ENCODE results near the gene IFI35. TPM values are rescaled to one million over a fixed set of nuclear protein-coding genes. Genes with fewer than 3 reads are reported as not detected.

Gene IFI35
- total RNA-seq, 1 experiment from 2014 or later, result 19.7 TPM

- ChIA-PET POLR2A (ENCODE audit: unreplicated experiment) (no interaction called here), CTCF (interaction anchor here (0.6 kb wide), 1 partner anchor 310 kb away, joined by 3 read pairs; no protein-coding TSS in a partner anchor)
These were observed 21.8 kb downstream of the IFI35 start for GRCh38 chr17:43028221-43028861.

GRCh38 chr17:43030137-43030767, 23.7 kb downstream of the IFI35 start:
- Histone ChIP-seq H3K36me3 (ENCODE audit: low read depth) (no peaks in the 10 kb centered on the region), H3K4me3 (no peak overlapping the region), H3K9me2 (ENCODE audit: insufficient read depth) (no peaks in the 10 kb centered on the region), H3K27ac (no peak overlapping the region), H3K27me3 (ENCODE audit: insufficient read depth, low read depth) (no peaks in the 10 kb centered on the region), H3K9me3 (ENCODE audit: insufficient read depth, low read depth) (no peaks in the 10 kb centered on the region), H4K20me1 (ENCODE audit: insufficient read depth) (no peaks in the 10 kb centered on the region), H3F3A (ENCODE audit: insufficient read depth, low read depth) (peaks cover 17% of the 10 kb centered on the region; the same call in 1 of the 2 replicates), H3K79me2 (ENCODE audit: low read depth) (no peaks in the 10 kb centered on the region), H2AFZ (no peak overlapping the region), H3K4me1 (replicated peaks; ENCODE audit: insufficient read depth) (no peaks in the 10 kb centered on the region), H3K4me2 (no peak overlapping the region)
- intact Hi-C loops (cut with micrococcal nuclease; ENCODE audit: unreplicated experiment), result no loop called here
- no peak for DNase-seq
- no peak for TF ChIP-seq EZH2 (IDR thresholded peaks at IDR 0.05; ENCODE audit: low read depth)
- no peak for TF ChIP-seq CTCF (conservative IDR thresholded peaks at IDR 0.05)
- CTCF ChIA-PET, result no interaction called here
- no TSS peak for BruUV-seq (replicated peaks)
- POLR2A ChIA-PET (ENCODE audit: unreplicated experiment), result interaction anchor here (0.5 to 0.6 kb wide), 2 partner anchors 331 to 1195 kb away, joined by 3 to 7 read pairs; no protein-coding TSS in a partner anchor

More at GRCh38 chr17:43028221-43028861, 21.8 kb downstream of the IFI35 start:
- Histone ChIP-seq H3K79me2 (ENCODE audit: low read depth) (no peaks in the 10 kb centered on the region), H3K4me3 (no peak overlapping the region), H3K9me2 (ENCODE audit: insufficient read depth) (no peaks in the 10 kb centered on the region), H4K20me1 (ENCODE audit: insufficient read depth) (no peaks in the 10 kb centered on the region), H3K4me2 (no peak overlapping the region), H3K27ac (no peak overlapping the region), H3K9me3 (ENCODE audit: insufficient read depth, low read depth) (no peaks in the 10 kb centered on the region), H2AFZ (no peak overlapping the region), H3K4me1 (replicated peaks; ENCODE audit: insufficient read depth) (no peaks in the 10 kb centered on the region), H3K27me3 (ENCODE audit: insufficient read depth, low read depth) (no peaks in the 10 kb centered on the region), H3K36me3 (ENCODE audit: low read depth) (no peaks in the 10 kb centered on the region), H3F3A (ENCODE audit: insufficient read depth, low read depth) (peaks cover 17% of the 10 kb centered on the region; the same call in 1 of the 2 replicates)
- TF ChIP-seq CTCF (conservative IDR thresholded peaks at IDR 0.05), result no peak
- no peak for TF ChIP-seq EZH2 (IDR thresholded peaks at IDR 0.05; ENCODE audit: low read depth)
- BruUV-seq (replicated peaks), result no TSS peak
- DNase-seq, result no peak
- intact Hi-C loops (cut with micrococcal nuclease; ENCODE audit: unreplicated experiment), result no loop called here

DNA sequence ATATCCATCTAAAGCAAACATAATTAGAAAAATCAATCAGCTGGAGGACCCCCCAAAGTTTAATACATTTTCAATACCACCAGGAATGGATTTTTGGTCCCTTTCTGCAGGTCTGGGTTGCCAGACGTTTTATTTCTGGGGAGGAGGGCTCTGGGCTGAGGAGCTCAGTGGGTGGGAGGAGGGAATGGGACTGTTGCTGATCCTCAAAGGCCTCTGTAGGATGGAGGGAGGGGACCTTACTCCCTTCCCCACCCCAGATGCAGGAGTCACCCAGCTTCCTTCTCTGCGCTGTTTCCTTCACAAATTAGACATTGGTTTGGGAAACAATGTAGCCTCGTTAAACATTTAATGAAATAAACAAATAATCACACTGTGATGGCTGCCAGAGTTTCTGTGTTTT, 25.1 kb downstream of the IFI35 start:
- Histone ChIP-seq H3K36me3 (ENCODE audit: low read depth) (no peaks in the 10 kb centered on the region), H3K9me2 (ENCODE audit: insufficient read depth) (no peaks in the 10 kb centered on the region), H3K27me3 (ENCODE audit: insufficient read depth, low read depth) (no peaks in the 10 kb centered on the region), H2AFZ (no peak overlapping the region), H4K20me1 (ENCODE audit: insufficient read depth) (no peaks in the 10 kb centered on the region), H3F3A (ENCODE audit: insufficient read depth, low read depth) (peaks cover 7% of the 10 kb centered on the region; the same call in 1 of the 2 replicates), H3K4me2 (no peak overlapping the region), H3K4me1 (replicated peaks; ENCODE audit: insufficient read depth) (no peaks in the 10 kb centered on the region), H3K9me3 (ENCODE audit: insufficient read depth, low read depth) (no peaks in the 10 kb centered on the region), H3K4me3 (no peak overlapping the region), H3K79me2 (ENCODE audit: low read depth) (no peaks in the 10 kb centered on the region), H3K27ac (no peak overlapping the region)
- intact Hi-C loops (cut with micrococcal nuclease; ENCODE audit: unreplicated experiment), result no loop called here
- BruUV-seq (replicated peaks), result no TSS peak
- ChIA-PET CTCF (no interaction called here), POLR2A (ENCODE audit: unreplicated experiment) (no interaction called here)
- TF ChIP-seq EZH2 (IDR thresholded peaks at IDR 0.05; ENCODE audit: low read depth) (no peak), CTCF (conservative IDR thresholded peaks at IDR 0.05) (no peak)
- DNase-seq, result no peak

Data from PC-9 (cell line).